NOMO-1 treated with DMSO at 0.1 percent for 48 hours (cell line): ENCODE data around the gene GAL3ST3.
A peak's percentile ranks its signal among the peaks of the same experiment; 100 is the strongest.
"Not testable (repeated sequence)": the region's sequence is repeated elsewhere in the genome, so short reads cannot be mapped to it uniquely, and the experiment has no call there.

Source experiments
- DNase-seq: peaks from one replicate; lab custom pipeline; 2025; ENCODE audit not compliant: unreplicated experiment; lab: John Stamatoyannopoulos, UW

Gene GAL3ST3

DNA sequence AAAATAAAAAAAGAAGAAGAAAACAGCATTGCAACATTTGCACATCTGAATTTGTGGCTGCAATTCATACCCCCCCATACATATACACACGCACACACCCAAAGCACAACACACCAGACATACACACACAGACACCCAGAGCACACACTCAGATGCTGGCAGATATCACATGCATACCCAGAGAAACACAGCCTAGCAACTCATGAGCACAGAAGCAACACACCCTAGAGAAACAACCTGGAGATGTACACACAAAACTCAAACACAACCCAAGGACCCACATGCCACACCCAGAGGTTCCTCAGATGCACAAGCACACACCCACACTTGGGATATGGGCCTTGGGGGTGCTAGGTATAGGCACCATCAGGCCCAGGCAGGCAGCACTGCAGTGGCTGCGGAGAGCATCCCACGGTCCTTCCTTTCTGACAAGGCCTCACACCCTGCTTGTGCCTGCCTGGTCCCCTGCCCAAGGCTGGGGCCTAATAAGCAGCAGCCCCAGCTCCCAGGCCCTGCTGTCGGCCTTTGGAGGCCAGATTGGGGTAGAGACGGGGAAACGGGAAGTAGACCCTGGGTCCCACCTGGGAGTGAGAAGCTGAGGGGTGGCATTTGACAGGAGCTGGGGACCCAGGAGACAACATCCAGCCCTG lies 34.0 kb downstream of the GAL3ST3 start:
- no peak for DNase-seq

DNA sequence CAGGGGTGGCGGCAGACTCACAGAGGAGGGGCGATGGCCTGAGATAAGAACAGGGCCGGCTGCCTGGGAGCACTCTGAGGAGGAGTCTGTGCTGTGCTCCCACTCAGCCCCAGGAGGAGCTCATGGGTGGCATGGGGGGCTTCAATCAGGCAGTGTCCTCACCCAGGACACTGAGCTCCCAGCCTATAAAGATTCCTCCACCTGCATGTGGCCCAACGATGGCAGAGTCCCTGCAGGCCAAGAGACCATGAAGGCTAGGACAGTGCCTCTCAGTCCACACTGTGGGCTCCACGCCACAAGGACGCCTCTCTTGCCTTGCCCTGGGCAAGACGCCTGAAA lies 35.2 kb downstream of the GAL3ST3 start:
- DNase-seq: no peak

DNA sequence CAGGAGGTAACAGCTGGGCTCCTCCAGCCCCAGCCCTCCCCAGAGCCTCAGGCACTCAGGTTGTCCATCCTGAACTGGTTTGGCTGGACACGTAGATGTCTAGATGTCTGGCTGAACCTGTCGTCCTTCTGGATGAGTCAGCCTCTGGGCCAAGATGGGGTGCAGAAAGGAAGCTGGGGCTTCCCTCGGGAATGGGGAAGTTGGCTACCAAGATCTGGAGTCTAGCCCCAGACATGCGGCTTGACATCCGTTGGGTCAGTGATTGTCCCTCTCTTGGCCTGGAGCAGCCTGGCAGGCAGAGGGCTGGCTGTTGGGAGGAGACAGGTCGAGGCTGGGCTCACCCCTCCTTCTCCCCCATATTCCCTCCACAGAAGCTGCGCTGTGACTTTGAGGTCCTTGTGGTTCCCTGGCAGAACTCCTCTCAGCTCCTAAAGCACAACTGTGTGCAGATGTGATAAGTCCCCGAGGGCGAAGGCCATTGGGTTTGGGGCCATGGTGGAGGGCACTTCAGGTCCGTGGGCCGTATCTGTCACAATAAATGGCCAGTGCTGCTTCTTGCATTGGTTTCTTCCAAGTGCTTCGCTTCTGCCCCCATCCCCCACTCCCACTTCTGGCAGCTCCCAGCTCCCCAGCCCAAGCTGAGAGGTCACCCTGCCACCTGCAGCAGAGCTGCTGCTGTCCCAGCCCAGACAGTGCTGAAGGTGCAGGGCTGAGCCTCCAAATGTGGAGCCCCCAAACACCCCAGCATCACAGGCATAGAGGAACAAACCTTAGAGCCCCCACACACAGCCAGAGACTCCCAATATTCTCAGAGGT lies 35.8 kb downstream of the GAL3ST3 start:
- DNase-seq: no peak

DNA sequence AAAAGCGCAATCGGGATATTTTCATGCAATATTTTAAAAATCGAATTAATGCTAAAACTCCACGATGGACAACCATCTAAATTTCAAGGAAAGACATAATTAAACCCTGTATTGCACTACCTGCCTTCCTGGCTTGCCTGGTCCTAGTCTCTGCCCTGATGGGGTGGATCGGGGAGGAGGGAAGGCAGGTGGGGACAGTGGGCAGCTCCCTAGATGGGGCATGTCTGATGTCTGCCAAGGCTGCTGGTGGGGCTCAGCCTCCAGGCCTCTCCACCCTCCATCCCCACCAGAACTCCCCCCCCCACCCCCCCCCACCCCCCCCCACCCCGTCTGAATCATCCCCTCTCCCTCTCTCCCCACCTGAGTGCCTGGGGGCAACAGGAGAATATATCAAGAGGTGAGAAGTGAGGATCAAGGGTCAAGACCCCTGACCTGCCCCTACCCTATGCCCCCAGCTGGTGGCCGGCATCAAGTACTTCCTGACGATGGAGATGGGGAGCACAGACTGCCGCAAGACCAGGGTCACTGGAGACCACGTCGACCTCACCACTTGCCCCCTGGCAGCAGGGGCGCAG lies 36.5 kb downstream of the GAL3ST3 start:
- no peak for DNase-seq

DNA sequence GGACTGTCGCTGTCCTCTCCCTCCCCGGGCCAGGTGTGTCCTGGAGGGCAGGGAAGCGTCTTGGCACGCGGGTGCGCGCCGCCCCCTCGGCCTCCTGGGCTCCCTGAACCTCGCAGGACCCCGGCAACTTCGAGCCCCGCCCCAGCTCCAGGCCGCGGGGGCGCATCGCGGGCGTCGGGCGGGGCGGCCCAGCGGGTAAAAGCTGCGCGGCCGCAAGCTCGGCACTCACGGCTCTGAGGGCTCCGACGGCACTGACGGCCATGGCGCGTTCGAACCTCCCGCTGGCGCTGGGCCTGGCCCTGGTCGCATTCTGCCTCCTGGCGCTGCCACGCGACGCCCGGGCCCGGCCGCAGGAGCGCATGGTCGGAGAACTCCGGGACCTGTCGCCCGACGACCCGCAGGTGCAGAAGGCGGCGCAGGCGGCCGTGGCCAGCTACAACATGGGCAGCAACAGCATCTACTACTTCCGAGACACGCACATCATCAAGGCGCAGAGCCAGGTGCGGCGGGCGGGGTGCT lies 37.1 kb downstream of the GAL3ST3 start, which contains the start of gene CST6:
CST6 (plus strand) TSS at position 224 of the 519 bp plus-strand sequence; CDS start at position 261, 37 bp downstream.
- no peak for DNase-seq

DNA sequence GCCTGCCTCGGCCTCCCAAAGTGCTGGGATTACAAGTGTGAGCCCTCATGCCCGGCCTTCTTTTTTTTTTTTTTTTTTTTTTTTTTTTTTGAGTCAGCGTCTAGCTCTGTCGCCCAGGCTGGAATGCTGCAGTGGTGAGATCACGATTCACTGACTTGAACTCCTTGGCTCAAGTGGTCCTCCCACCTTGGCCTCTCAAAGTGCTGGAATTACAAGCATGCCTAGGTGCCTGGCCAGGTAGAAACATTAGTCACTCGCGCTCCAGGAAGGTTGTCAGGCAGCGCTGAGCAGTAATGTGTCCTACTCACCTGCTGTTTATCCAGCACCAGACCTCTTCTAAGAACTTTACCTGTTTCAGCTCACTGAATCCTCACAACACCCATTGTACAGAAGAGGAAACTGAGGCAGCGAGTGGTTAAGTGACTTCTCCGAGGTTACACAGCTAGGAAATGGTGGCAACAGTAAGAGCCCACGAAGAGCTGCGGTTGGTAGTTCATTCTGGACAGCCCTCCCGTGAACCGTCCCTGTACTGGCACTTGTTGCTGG lies 37.6 kb downstream of the GAL3ST3 start:
- DNase-seq: no peak

DNA sequence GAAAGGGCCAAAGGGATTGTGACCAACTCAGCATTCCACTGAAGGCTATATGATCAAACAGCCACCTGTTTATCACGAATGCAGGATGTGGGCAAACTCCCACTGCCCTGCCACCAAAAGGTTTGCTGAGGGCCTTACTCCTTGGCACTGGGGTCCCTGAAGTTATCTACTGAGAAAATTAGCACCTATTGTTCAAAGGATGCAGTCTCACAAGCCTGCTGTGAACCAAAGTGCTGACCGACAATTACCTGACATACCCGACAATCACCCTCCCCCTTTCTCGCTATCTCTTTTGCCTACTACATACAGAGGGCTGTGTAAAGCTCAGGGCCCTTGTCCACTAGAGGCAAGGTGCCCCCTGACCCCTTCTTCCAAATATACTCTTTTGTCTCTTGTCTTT lies 38.9 kb downstream of the GAL3ST3 start:
- not testable (repeated sequence) for DNase-seq

DNA sequence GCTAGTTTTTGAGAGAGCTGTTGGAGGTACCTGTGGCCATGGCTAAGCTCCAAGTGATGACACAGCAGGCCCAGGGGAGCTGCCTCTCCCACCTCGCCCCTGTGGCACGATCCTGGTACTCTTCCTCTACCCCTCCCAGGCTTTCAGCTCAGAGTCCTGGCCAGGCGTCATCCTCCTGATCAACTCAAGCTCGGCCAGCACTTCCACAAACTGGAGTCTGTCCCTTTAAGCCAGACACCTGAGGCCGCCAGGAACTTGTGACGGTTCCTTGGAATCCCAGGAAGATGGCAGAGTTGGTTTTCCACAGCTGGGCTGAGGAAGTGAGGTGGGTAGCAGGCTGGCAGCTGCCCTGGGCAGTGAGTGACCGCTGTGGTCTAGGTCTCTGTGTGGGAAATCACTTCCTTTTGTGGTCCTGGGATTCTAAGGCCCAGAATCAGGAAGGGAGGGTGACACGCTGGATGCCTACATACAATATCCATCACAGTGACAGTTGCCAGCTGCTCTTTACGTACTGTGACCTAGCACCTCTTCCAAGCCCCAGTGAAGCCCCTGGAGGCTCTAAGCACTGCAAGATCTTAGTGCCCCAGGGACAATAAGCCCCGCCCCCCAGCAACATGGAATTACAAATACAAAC lies 40.4 kb downstream of the GAL3ST3 start:
- no peak for DNase-seq

DNA sequence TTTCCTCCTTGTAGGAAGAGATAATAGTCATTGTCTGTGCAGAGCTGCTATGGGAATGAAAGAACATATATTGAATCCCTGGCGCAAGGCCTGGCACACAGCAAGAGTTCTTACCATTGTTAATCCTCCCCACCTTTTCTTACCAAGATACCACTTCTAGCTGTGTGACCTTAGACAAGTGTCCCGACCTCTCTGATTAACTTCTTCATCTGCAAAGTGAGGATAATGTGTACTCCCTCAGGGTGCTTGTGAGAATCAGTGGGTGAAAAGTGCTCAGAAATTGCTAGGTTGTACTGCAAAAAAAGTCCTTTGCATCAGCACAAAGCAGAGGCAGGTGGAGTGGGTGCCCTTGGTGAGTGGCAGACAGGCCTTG lies 40.9 kb downstream of the GAL3ST3 start:
- DNase-seq: no peak

DNA sequence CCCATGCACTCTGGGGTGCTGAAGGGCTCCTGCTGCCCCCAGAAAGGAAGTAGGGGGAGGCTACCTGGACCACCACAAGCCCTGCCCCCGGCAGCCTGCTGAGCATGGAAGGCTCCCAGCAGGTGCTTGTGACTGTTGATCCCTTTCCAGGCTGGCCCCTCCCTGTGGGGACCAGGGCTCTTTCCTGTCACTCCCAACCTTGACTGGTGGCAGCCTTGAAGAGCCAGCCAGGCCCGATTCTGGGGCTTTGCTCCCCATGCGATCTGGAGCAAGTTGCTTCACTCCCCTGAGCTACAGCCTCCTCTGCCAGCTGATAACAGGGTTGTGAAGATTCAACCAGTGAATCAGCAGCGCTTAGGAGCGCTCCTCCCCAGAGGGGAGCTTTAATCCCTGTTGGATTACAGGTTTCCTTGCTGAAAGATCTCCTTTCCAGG lies 41.7 kb downstream of the GAL3ST3 start:
- DNase-seq: no peak

DNA sequence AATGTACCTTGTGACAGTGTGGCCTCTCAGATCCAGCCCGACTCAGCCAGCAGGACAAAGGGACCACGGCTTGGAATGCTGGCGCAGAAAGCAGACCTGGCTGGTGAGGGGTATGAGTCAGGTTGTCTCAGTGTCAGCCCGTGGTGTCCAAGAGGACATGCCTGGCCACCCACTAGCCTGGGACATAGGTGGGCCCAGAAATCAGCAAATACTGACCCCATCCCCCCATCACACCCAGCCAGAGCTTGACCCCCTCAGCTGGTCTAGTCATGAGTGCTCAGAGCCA lies 42.1 kb downstream of the GAL3ST3 start:
- no peak for DNase-seq

DNA sequence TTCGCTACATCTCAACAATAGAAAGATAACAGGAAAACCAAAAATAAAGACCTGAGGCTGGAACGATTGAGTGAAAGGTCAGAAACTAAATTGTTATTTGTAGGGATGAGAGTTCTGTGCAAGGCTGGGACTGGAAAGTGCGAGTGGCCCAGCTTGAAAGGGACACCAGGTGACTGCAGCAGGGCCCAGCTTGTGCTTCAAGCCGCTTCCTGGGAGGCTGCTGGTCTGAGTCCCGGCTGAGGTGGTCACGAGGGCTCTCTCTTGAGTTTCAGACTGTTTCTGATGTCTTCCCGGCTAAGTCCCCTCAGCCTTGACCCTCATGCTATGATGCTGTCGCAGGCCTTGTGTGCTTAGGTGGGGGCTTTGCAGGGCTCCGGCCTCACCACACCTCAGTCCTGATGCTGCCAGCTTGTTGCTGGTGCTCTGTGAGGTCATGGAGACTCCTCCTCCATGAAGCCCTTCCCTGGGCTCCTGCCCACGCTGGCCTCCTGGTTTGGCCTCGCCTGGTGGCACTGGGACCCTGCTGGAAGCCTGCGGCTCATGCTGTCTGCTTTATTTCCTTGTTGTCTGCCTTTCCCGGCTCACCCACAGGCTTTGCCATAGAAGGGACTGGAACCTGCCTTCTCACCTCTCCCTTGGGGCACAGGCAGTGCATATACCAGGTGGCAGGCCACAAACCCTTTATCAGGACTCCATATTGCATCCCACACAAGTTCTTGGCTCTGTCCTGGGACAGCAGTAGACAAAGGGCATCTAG lies 42.6 kb downstream of the GAL3ST3 start:
- no peak for DNase-seq

DNA sequence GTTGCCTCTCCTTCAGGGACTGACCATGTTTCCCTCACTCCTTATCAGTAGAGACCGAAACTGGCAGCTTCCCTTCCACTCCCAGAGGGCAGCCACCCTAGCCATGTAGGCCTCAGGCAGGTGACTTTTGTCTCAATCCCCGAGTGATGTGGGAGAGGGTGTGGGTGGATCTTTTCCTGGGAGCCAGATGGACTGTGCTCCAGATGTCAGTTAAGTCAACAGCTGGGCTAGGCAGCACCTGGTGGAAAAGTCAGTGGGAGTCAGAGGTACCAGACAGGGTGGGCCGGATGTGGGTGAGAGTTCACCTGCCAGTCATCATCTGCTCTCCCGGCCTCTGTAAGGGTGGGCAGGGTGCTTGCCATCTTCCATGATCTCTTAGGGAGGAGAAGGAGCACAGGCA lies 44.8 kb downstream of the GAL3ST3 start:
- DNase-seq: no peak

DNA sequence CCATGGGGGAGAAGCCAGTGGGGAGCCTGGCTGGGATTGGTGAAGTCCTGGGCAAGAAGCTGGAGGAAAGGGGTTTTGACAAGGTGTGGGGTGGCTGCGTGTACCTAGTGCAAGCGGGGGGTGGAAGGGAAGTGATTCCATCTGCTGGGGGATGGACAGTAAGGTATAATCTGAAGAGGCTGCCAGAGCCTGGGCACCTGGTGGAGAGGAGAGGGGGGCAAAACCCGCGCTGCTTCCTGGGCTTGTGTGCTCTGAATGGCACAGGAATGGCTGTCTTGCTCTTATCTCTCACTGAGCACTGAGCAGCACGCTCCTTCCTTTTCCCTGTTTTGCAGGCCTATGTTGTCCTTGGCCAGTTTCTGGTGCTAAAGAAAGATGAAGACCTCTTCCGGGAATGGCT lies 45.7 kb downstream of the GAL3ST3 start:
- no peak for DNase-seq

DNA sequence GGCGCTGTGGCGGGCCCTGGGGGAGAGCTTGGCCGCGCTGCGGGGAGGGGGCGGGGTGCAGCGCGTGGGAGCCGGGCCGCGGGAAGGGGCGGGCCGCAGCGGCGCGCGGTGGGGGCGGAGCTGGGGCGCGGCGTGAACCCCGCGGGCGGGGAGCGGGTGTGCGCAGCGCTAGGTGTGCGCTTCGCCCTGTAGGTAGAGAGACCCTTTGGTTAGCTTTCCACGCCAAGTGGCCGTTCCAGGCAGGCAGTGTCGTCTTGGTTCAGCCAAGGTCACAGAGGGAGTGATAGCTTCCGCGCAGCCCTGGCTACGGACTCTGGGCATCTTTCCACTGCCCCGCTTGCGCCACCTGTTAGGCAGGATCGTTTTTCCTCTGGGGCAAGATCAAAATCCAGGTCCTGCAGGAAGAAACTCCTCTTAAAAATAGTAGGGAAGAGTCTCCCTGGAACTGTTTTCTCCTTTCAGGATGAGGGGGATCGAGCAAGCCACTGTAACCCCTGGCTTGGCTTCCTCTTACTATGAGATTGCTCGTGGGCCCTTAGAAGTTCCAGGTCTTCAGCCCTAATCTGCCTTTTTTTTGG lies 46.2 kb downstream of the GAL3ST3 start:
- DNase-seq: peak; percentile 51

DNA sequence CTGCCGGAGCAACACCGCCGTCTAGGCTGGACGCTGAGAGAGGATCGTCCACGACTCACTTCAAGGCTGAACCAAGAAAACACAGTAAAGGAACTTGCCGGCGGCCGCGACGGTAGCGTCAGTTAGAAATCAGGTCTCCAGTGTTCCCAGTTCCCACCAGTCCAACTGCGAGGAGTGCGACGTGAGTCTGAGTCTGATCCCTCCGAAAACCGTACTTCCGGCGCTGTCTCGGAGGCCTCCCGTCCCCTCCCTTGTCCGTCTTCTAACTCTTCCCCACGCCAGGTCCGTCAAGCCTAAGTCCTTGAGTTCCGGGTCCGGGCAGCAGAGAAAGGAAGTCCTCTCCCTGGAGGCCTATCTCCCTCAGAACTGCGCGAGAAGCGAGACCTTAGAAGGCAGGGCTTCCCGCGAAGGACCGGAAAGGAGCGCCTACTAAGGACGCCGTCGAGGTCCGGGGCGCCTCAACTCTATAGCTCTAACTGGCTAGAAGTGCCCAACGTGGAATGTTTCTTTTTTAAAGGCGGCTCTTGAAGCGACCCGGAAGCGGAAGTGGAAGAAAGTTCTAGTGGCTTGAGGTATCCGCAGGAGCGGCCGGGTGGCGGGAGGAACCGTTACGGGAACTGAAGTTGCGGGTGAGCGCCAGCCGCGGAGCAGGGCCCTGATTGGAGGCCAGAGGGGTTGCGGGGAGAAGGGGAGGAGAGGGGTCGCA lies 46.9 kb downstream of the GAL3ST3 start, which contains the start of the genes BANF1 and EIF1AD:
BANF1 (plus strand) TSS at position 562 of the 706 bp plus-strand sequence. CDS start 748 bp downstream, outside the sequence.
EIF1AD (minus strand) TSS at position 216 of the 706 bp plus-strand sequence. CDS start 1,768 bp downstream, outside the sequence.
- DNase-seq: peak; percentile 100

DNA sequence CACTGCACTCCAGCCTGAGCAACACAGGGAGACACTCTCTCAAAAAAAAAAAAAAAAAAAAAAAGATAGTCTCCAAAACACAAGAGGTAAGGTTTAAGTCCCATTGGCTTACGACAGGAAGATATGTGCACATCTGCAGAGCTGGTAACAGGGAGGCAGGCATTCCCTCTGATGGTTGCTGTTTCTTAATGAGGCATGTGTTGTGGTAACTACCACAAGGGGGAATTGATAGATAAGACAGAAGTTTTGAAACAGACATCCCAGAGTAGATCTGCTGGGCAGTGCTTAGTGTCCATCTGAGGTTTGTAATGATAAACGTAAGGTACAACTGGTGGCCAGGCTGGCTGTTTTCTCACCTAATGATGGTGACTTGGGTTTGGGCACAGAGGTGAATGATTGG lies 51.7 kb downstream of the GAL3ST3 start:
- no peak for DNase-seq

DNA sequence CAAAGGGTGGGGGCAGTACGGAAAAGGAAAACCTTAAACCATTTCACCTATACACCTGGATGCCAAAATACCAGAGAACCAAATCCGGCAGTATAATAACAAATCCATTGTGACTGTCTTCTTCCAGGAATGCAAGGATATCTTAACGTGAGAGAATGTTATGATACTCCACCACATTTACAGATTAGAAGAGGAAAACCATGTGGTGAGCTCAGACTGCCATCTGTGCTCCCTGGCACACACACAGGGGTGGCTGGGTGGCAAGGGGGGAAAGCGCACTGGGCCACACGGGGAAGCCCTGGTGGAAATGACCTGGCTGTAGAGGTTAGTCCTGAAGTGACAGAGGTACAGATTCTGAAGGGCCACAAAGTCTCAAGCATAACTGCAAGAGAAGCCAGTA lies 56.9 kb downstream of the GAL3ST3 start:
- no peak for DNase-seq
